Measurements from ENCODE around the gene PPP2CA.
A peak's percentile ranks its signal among the peaks of the same experiment; 100 is the strongest.
"Not testable (repeated sequence)": the region's sequence is repeated elsewhere in the genome, so short reads cannot be mapped to it uniquely, and the experiment has no call there.

Gene PPP2CA

GRCh38 chr5:134226441-134227192, 744 bp upstream of the PPP2CA start:
- TF ChIP-seq CTCF (IDR thresholded peaks at IDR 0.05; ENCODE audit: insufficient read depth, low read depth, low read length, missing control alignments): no peak
- peak; percentile 67 for DNase-seq (ENCODE audit: low read depth)

GRCh38 chr5:134224888-134225779, 739 bp downstream of the PPP2CA start:
- TF ChIP-seq CTCF (IDR thresholded peaks at IDR 0.05; ENCODE audit: insufficient read depth, low read depth, low read length, missing control alignments): peak; percentile 8
- DNase-seq (ENCODE audit: low read depth): peak; percentile 72
- peak overlapping the region; percentile 100 for H3K4me3 ChIP-seq (ENCODE audit: low read depth, low read length)

More at GRCh38 chr5:134226441-134227192, 744 bp upstream of the PPP2CA start:
- peak overlapping the region; percentile 100 for H3K4me3 ChIP-seq (ENCODE audit: low read depth, low read length)

- TF ChIP-seq CTCF (IDR thresholded peaks at IDR 0.05; ENCODE audit: insufficient read depth, low read depth, low read length, missing control alignments): no peak
- DNase-seq (ENCODE audit: low read depth): no peak
- peak overlapping the region; percentile 100 for H3K4me3 ChIP-seq (ENCODE audit: low read depth, low read length)
Measured at GRCh38 chr5:134223406-134224248, 2.2 kb downstream of the PPP2CA start.

- DNase-seq (ENCODE audit: low read depth): not testable (repeated sequence)
- H3K4me3 ChIP-seq (ENCODE audit: low read depth, low read length): peak overlapping the region; percentile 100; the same call in 1 of the 2 replicates
Measured at GRCh38 chr5:134221690-134222089, 4.2 kb downstream of the PPP2CA start.

GRCh38 chr5:134215757-134216156, 10.1 kb downstream of the PPP2CA start:
- no peak for TF ChIP-seq CTCF (IDR thresholded peaks at IDR 0.05; ENCODE audit: insufficient read depth, low read depth, low read length, missing control alignments)
- H3K4me3 ChIP-seq (ENCODE audit: low read depth, low read length): no peak overlapping the region
- DNase-seq (ENCODE audit: low read depth): no peak

- not testable (repeated sequence) for H3K4me3 ChIP-seq (ENCODE audit: low read depth, low read length); DNase-seq (ENCODE audit: low read depth)
Measured at GRCh38 chr5:134211263-134212031, 14.4 kb downstream of the PPP2CA start.

All from GM12865 (cell line).